K562 (cell line): ENCODE measurements around the gene CRAMP1. TPM values are rescaled to one million over a fixed set of nuclear protein-coding genes. Genes with fewer than 3 reads are reported as not detected.
A peak's percentile ranks its signal among the peaks of the same experiment; 100 is the strongest.

Source experiments
- ATAC-seq: fragments of 200-7000 bp; cut with Tn5 transposase; 3 replicates; pipeline ENCODE4 v1.9.1; 2020; ENCODE audit warnings: moderate library complexity
- BruUV-seq: library from RNA; stranded (reverse); fragments of 400-500 nt; replicated peaks from 2 replicates; lab custom pipeline; 2021; lab: Mats Ljungman, UMichigan
- CTCF ChIA-PET: fragments of 300-600 bp; formaldehyde crosslinking; extraction: SDS; loops from one replicate; lab custom pipeline; 2021; ENCODE audit warnings: low intra/inter-chr PET ratio; lab: Yijun Ruan, JAX
- POLR2A ChIA-PET: fragments of 300-600, 350-650 bp; sonication (Branson Sonifier 250); formaldehyde crosslinking; extraction: SDS; loops from one replicate; lab custom pipeline; 2021; ENCODE audit warnings: antibody characterized with exemption, inconsistent platforms; lab: Yijun Ruan, JAX
- DNase-seq, 4 experiments: peaks; one replicate each; pipeline versions ENCODE4 v3.0.0 to v3.0.0-alpha.2; 2011 to 2018; ENCODE audit warnings: low spot score in 3 of 4, mixed read lengths in 3 of 4; ENCODE audit errors: extremely low read depth in 1 of 4
- FAIRE-seq: peaks from 2 replicates; lab custom pipeline; 2011; peaks lifted over from hg19 to GRCh38; lab: Jason Lieb, UNC
- H2AFZ ChIP-seq: 2 replicates; pipeline ENCODE4 v1.6.0; 2011; ENCODE audit warnings: low read depth, low read length, control low read depth, inconsistent platforms
- H3K27ac ChIP-seq: fragments of 200-600 bp; 3 replicates; pipeline ENCODE4 v1.8.0; 2011; ENCODE audit warnings: low read depth, mild to moderate bottlenecking, control low read depth, inconsistent platforms, low read length, moderate library complexity, mixed read lengths; ENCODE audit errors: extremely low read depth
- H3K27me3 ChIP-seq, 2 experiments: fragments of 300-600 bp in 1 of 2; 2 replicates in 1 of 2; 3 replicates in 1 of 2; pipeline versions ENCODE4 v1.6.0 to v1.8.0; 2011; ENCODE audit warnings: inconsistent platforms in 2 of 2, low read length in 2 of 2, mild to moderate bottlenecking in 1 of 2, mixed read lengths in 1 of 2, moderate library complexity in 1 of 2; ENCODE audit not compliant: control insufficient read depth in 2 of 2, insufficient read depth in 2 of 2
- H3K36me3 ChIP-seq: fragments of 300-600 bp; 3 replicates; pipeline ENCODE4 v1.8.0; 2011; ENCODE audit warnings: mild to moderate bottlenecking, low read length, inconsistent platforms; ENCODE audit not compliant: control insufficient read depth, insufficient read depth
- H3K4me1 ChIP-seq, 2 experiments: fragments of 200-600 bp in 1 of 2; replicated peaks in 1 of 2; 2 replicates in 1 of 2; 3 replicates in 1 of 2; pipeline versions ENCODE4 v1.5.1 to v1.8.0; 2011; ENCODE audit warnings: inconsistent platforms in 2 of 2, low read length in 2 of 2, mild to moderate bottlenecking in 1 of 2, mixed read lengths in 1 of 2, moderate library complexity in 1 of 2; ENCODE audit not compliant: control insufficient read depth in 2 of 2, insufficient read depth in 2 of 2
- H3K4me2 ChIP-seq: 2 replicates; pipeline ENCODE4 v1.6.1; 2011; ENCODE audit warnings: low read length, control low read depth, inconsistent platforms, mixed read lengths; ENCODE audit not compliant: insufficient read depth
- H3K4me3 ChIP-seq: fragments of 200-600 bp; sonication (generic), shearing (Covaris generic); 2 replicates; pipeline ENCODE4 v1.5.1; 2016; ENCODE audit warnings: control low read depth, inconsistent platforms
- H3K79me2 ChIP-seq: fragments of 200-600 bp; 3 replicates; pipeline ENCODE4 v1.8.0; 2011; ENCODE audit warnings: low read length, inconsistent platforms; ENCODE audit not compliant: control insufficient read depth, insufficient read depth
- H3K9ac ChIP-seq, 2 experiments: 2 replicates each; pipeline versions ENCODE4 v1.6.0 to v1.6.1; 2011; ENCODE audit warnings: low read depth in 2 of 2, low read length in 2 of 2, control low read depth in 1 of 2, inconsistent platforms in 1 of 2, mild to moderate bottlenecking in 1 of 2, mixed read lengths in 1 of 2; ENCODE audit not compliant: insufficient read depth in 1 of 2
- H3K9me1 ChIP-seq: one replicate; pipeline ENCODE4 v1.6.0; 2011; ENCODE audit warnings: inconsistent platforms, mild to moderate bottlenecking, low read length, moderate library complexity; ENCODE audit not compliant: control insufficient read depth, insufficient read depth
- H3K9me3 ChIP-seq: replicated peaks from 2 replicates; pipeline ENCODE4 v1.5.1; 2011; ENCODE audit warnings: low read depth, low read length, inconsistent platforms; ENCODE audit not compliant: control insufficient read depth, insufficient read depth
- H4K20me1 ChIP-seq: replicated peaks from 2 replicates; pipeline ENCODE4 v1.6.1; 2011; ENCODE audit warnings: low read length, inconsistent platforms, mixed read lengths; ENCODE audit not compliant: control insufficient read depth, insufficient read depth
- BCOR ChIP-seq: fragments of 450-650 bp; IDR thresholded peaks from 2 replicates; pipeline ENCODE4 v1.6.1; 2016
- CBFA2T3 ChIP-seq: fragments of 450-650 bp; IDR thresholded peaks from 2 replicates; pipeline ENCODE4 v1.6.1; 2017
- CTBP1 ChIP-seq: fragments of 450-650 bp; IDR thresholded peaks from 2 replicates; pipeline ENCODE4 v1.6.1; 2016; ENCODE audit warnings: borderline replicate concordance
- E2F4 ChIP-seq: sonication (generic); formaldehyde crosslinking; IDR thresholded peaks from 2 replicates; pipeline ENCODE4 v1.8.0; 2022; ENCODE audit warnings: mild to moderate bottlenecking, low read depth, missing genetic modification reagents
- ILF3 ChIP-seq: fragments of 450-650 bp; IDR thresholded peaks from 2 replicates; pipeline ENCODE4 v1.6.1; 2018; ENCODE audit warnings: antibody characterized with exemption, mild to moderate bottlenecking, moderate library complexity, borderline replicate concordance
- MAFG ChIP-seq: fragments of 450-650 bp; conservative IDR thresholded peaks from 2 replicates; pipeline ENCODE4 v1.6.1; 2016; ENCODE audit warnings: missing genetic modification characterization, missing compliant biosample characterization
- NFE2L1 ChIP-seq: fragments of 450-650 bp; IDR thresholded peaks from 2 replicates; pipeline ENCODE4 v1.6.1; 2016; ENCODE audit warnings: missing genetic modification characterization, low read depth, mild to moderate bottlenecking, missing compliant biosample characterization, moderate library complexity, borderline replicate concordance
- RCOR1 ChIP-seq, 2 experiments: IDR thresholded peaks; 2 replicates each; pipeline ENCODE4 v1.6.1; 2012; ENCODE audit warnings: low read depth in 2 of 2, low read length in 2 of 2, borderline replicate concordance in 1 of 2, improper control_type of control experiment in 1 of 2
- SIN3B ChIP-seq: fragments of 450-650 bp; IDR thresholded peaks from 2 replicates; pipeline ENCODE4 v1.6.1; 2017; ENCODE audit warnings: low read depth, mild to moderate bottlenecking, moderate library complexity
- TCFL5 ChIP-seq: fragments of 250-450 bp; sonication (Bioruptor Pico); conservative IDR thresholded peaks from 2 replicates; pipeline ENCODE4 v1.6.1; 2021; ENCODE audit warnings: mild to moderate bottlenecking, moderate library complexity, matching md5 sums
- TOE1 ChIP-seq, 2 experiments: fragments of 450-650 bp in 1 of 2; sonication (generic) in 1 of 2; formaldehyde crosslinking in 1 of 2; IDR thresholded peaks; 2 replicates each; pipeline versions ENCODE4 v1.7.1 to v1.8.0; 2016 to 2022; ENCODE audit warnings: borderline replicate concordance in 2 of 2, mild to moderate bottlenecking in 2 of 2, antibody characterized with exemption in 1 of 2, inconsistent platforms in 1 of 2, low read depth in 1 of 2, missing genetic modification reagents in 1 of 2, moderate library complexity in 1 of 2
- U2AF2 ChIP-seq: fragments of 200-400 bp; formaldehyde crosslinking; optimal IDR thresholded peaks from 2 replicates; pipeline ENCODE3; 2017; ENCODE audit warnings: low read depth, mild to moderate bottlenecking, low read length
- ZNF431 ChIP-seq: sonication (generic); formaldehyde crosslinking; IDR thresholded peaks from 2 replicates; pipeline ENCODE4 v1.8.0; 2022; ENCODE audit warnings: mild to moderate bottlenecking, missing genetic modification reagents
- ZNF75A ChIP-seq: fragments of 450-650 bp; formaldehyde crosslinking; IDR thresholded peaks from 2 replicates; pipeline ENCODE4 v1.4.0; 2020; ENCODE audit warnings: mild to moderate bottlenecking
- WGBS: fragments of 100-300 bp; shearing (Covaris generic); methylation state at CpG from one replicate; pipeline ENCODE4 v1.1.6; 2016; ENCODE audit warnings: low coverage, mixed read lengths; ENCODE audit not compliant: insufficient coverage; ENCODE audit errors: missing lambda C conversion rate; 5-methylcytosine and 5-hydroxymethylcytosine counted together
- in situ Hi-C: fragments of 300-500 bp; cut with MboI; formaldehyde crosslinking; loops from 4 replicates; pipeline ENCODE4 v1.15.0; 2018; ENCODE audit warnings: inconsistent platforms, mixed read lengths
- intact Hi-C: fragments of 100-400 bp; cut with micrococcal nuclease; formaldehyde crosslinking; loops from 2 replicates; pipeline ENCODE4 v1.14.2; 2022
- polyA plus RNA-seq, 8 experiments: library from polyadenylated mRNA; depleted of rRNA in 4 of 8; stranded (reverse) in 5 of 8; unstranded in 3 of 8; fragments of >200 nt; fragmentation: Nextera tagmentation in 2 of 8; fragmentation: Illumina TruSeq in 1 of 8; extraction: Ambion mirVana in 2 of 8; extraction: Trizol in 1 of 8; gene quantifications; 2 replicates each; pipeline versions ENCODE4 v1.2.1 to v1.2.3, GENCODE V29; 2011 to 2014; ENCODE audit warnings: inconsistent platforms in 1 of 8, missing spikeins in 1 of 8
- total RNA-seq, 7 experiments: library from RNA; depleted of rRNA in 6 of 7; stranded (reverse); fragments of >200 nt in 6 of 7; fragmentation: Illumina TruSeq in 2 of 7; extraction: Trizol in 2 of 7; gene quantifications; 2 replicates each; pipeline versions ENCODE4 v1.2.1 to v1.2.3, GENCODE V29; 2011 to 2021; ENCODE audit warnings: low replicate concordance in 1 of 7
- TF ChIP-seq, protein P1 (sequence below), 2 experiments: fragments of 150-350 bp in 1 of 2; IDR thresholded peaks; 2 replicates each; pipeline ENCODE4 v1.6.1; 2012 to 2016; ENCODE audit warnings: low read depth in 2 of 2, low read length in 2 of 2, mild to moderate bottlenecking in 1 of 2, moderate library complexity in 1 of 2
- TF ChIP-seq, protein P2 (sequence below): fragments of 250-450 bp; sonication (Bioruptor Pico); IDR thresholded peaks from 2 replicates; pipeline ENCODE4 v1.4.0; 2020; ENCODE audit warnings: borderline replicate concordance

Gene CRAMP1
- total and polyA plus RNA-seq, 9 of the 15 experiments (the other 6 are each of a cell fraction or from before 2014, with no cell fraction given) = 0.52 to 20.8 (median 7.5) TPM

DNA sequence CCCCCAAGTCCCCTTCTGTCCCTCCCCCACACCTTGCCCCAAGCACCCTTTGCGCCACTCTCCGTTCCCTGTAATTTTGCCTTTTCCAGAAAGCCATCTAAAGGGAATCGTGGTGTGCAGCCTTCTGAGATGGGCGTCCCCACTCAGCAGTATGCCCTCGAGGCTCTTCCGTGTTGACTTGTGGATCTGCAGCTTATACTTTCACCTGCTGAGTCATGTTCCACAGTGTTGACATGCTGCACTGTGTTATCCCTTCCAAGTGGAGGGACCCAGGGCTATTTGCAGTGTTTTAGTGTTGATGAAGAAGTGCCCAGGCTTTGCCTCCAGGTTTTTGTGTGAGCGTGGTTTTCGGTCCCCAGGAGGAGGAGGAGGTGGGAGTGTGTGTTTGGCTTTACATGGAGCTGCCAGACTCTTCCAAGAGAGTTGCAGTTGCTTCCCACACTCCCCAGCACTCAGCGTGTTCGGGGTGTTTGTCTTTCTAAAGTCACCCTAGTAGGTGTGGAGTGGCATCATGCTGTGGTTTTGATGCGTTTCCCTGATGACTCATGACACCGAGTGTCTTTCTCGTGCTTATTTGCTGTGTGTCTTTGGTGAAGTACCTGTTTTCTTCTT lies 33.9 kb downstream of the CRAMP1 start:
- H3K4me2 ChIP-seq = peak overlapping the region; percentile 69
- BruUV-seq = no TSS peak
- WGBS = 14% methylated on average over 13 of the region's 13 CpGs
- TF ChIP-seq MAFG (tag) (peak; percentile 95), ZNF431 (CRISPR knock-in tag) (no peak), U2AF2 (no peak), ZNF75A (no peak), CTBP1 (peak; percentile 53; the same call in 1 of the 2 replicates), NFE2L1 (tag) (peak; percentile 71), SIN3B (no peak), ILF3 (no peak), RCOR1 (IDR thresholded peaks at IDR 0.05; ENCODE audit: borderline replicate concordance in 1 of 2, low read depth in 2 of 2, low read length in 2 of 2) (no peak), TOE1 (IDR thresholded peaks at IDR 0.05; ENCODE audit: borderline replicate concordance) (0 out of 2 replicates have a peak, but pooled peaks have one; percentile 24), TOE1 (CRISPR knock-in tag; IDR thresholded peaks at IDR 0.05; ENCODE audit: borderline replicate concordance, low read depth) (no peak), E2F4 (CRISPR knock-in tag) (no peak), BCOR (no peak), CBFA2T3 (no peak), TCFL5 (CRISPR knock-in tag) (no peak)
- TF ChIP-seq, protein P1, sequence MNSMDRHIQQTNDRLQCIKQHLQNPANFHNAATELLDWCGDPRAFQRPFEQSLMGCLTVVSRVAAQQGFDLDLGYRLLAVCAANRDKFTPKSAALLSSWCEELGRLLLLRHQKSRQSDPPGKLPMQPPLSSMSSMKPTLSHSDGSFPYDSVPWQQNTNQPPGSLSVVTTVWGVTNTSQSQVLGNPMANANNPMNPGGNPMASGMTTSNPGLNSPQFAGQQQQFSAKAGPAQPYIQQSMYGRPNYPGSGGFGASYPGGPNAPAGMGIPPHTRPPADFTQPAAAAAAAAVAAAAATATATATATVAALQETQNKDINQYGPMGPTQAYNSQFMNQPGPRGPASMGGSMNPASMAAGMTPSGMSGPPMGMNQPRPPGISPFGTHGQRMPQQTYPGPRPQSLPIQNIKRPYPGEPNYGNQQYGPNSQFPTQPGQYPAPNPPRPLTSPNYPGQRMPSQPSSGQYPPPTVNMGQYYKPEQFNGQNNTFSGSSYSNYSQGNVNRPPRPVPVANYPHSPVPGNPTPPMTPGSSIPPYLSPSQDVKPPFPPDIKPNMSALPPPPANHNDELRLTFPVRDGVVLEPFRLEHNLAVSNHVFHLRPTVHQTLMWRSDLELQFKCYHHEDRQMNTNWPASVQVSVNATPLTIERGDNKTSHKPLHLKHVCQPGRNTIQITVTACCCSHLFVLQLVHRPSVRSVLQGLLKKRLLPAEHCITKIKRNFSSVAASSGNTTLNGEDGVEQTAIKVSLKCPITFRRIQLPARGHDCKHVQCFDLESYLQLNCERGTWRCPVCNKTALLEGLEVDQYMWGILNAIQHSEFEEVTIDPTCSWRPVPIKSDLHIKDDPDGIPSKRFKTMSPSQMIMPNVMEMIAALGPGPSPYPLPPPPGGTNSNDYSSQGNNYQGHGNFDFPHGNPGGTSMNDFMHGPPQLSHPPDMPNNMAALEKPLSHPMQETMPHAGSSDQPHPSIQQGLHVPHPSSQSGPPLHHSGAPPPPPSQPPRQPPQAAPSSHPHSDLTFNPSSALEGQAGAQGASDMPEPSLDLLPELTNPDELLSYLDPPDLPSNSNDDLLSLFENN (IDR thresholded peaks at IDR 0.05; ENCODE audit: low read depth in 2 of 2, low read length in 2 of 2) = no peak
- TF ChIP-seq, protein P2, sequence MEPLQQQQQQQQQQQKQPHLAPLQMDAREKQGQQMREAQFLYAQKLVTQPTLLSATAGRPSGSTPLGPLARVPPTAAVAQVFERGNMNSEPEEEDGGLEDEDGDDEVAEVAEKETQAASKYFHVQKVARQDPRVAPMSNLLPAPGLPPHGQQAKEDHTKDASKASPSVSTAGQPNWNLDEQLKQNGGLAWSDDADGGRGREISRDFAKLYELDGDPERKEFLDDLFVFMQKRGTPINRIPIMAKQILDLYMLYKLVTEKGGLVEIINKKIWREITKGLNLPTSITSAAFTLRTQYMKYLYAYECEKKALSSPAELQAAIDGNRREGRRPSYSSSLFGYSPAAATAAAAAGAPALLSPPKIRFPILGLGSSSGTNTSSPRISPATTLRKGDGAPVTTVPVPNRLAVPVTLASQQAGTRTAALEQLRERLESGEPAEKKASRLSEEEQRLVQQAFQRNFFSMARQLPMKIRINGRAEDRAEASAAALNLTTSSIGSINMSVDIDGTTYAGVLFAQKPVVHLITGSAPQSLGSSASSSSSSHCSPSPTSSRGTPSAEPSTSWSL (CRISPR knock-in tag) = no peak

More for the DNA sequence above, 33.9 kb downstream of the CRAMP1 start:
- in situ Hi-C loops = no loop called here
- peak overlapping the region; percentile 69 for H2AFZ ChIP-seq
- H3K36me3 ChIP-seq = peaks cover 76% of the 10 kb centered on the region
- H3K9me3 ChIP-seq = peaks cover 3% of the 10 kb centered on the region; the same call in 1 of the 2 replicates
- intact Hi-C loops = no loop called here
- ChIA-PET POLR2A (interaction anchor here (0.6 to 1.0 kb wide), 4 partner anchors 33 to 250 kb away, joined by 3 to 5 read pairs (median 4); partner anchors contain the start of gene JPT2), CTCF (no interaction called here)
- peaks cover 18% of the 10 kb centered on the region in 2 experiments for H3K4me1 ChIP-seq
- H3K9ac ChIP-seq = peak overlapping the region; percentile 8 to 36; a peak in 2 of 4 replicates
- H3K27ac ChIP-seq = peak overlapping the region; percentile 76
- H3K4me3 ChIP-seq = no peak overlapping the region
- ATAC-seq (peak; percentile 98), DNase-seq (peak; percentile 60 to 77 (median 71)), FAIRE-seq (peak; percentile 97)
- H3K79me2 ChIP-seq = peaks cover 17% of the 10 kb centered on the region; the same call in 2 of the 3 replicates
- H4K20me1 ChIP-seq = no peaks in the 10 kb centered on the region
- H3K9me1 ChIP-seq = peaks cover 3% of the 10 kb centered on the region
- H3K27me3 ChIP-seq = no peaks in the 10 kb centered on the region
